Endothelial cell of umbilical vein (primary cell): ENCODE results near the gene GRK4. TPM values are rescaled to one million over a fixed set of nuclear protein-coding genes. Genes with fewer than 3 reads are reported as not detected.

Source experiments
- BruUV-seq: library from RNA; stranded (reverse); fragments of 400-500 nt; replicated peaks from 2 replicates; lab custom pipeline; 2021; lab: Mats Ljungman, UMichigan
- CTCF ChIA-PET: fragments of 300-600, 350-600 bp; sonication (Branson Sonifier 250); formaldehyde crosslinking; loops from one replicate; lab custom pipeline; 2021; ENCODE audit warnings: antibody characterized with exemption, inconsistent platforms; lab: Charles Lee
- POLR2A ChIA-PET: fragments of 300-600, 350-600 bp; sonication (Branson Sonifier 250); formaldehyde crosslinking; loops from one replicate; lab custom pipeline; 2021; ENCODE audit warnings: antibody characterized with exemption, inconsistent platforms; lab: Charles Lee
- DNase-seq: peaks from one replicate; pipeline ENCODE4 v3.0.0-alpha.2; 2011; ENCODE audit warnings: low read depth, low spot score
- FAIRE-seq: peaks from 2 replicates; lab custom pipeline; 2011; peaks lifted over from hg19 to GRCh38; lab: Jason Lieb, UNC
- H2AFZ ChIP-seq: 2 replicates; pipeline ENCODE4 v1.6.0; 2012; ENCODE audit warnings: low read depth, low read length, control low read depth, inconsistent platforms
- H3K27ac ChIP-seq: 2 replicates; pipeline ENCODE4 v1.5.1; 2011; ENCODE audit warnings: low read depth, mild to moderate bottlenecking, control low read depth, low read length, moderate library complexity; ENCODE audit not compliant: insufficient read depth
- H3K27me3 ChIP-seq, 2 experiments: 2 replicates each; pipeline versions ENCODE4 v1.6.0 to v1.6.1; 2011; ENCODE audit warnings: low read length in 2 of 2, mixed read lengths in 1 of 2; ENCODE audit not compliant: control insufficient read depth in 2 of 2, insufficient read depth in 2 of 2
- H3K36me3 ChIP-seq, 2 experiments: 2 replicates in 1 of 2; 3 replicates in 1 of 2; pipeline ENCODE4 v1.5.1; 2011; ENCODE audit warnings: low read length in 2 of 2, mild to moderate bottlenecking in 1 of 2, moderate library complexity in 1 of 2; ENCODE audit not compliant: control insufficient read depth in 2 of 2, insufficient read depth in 2 of 2; ENCODE audit errors: extremely low read depth in 1 of 2
- H3K4me1 ChIP-seq: 3 replicates; pipeline ENCODE4 v1.5.1; 2011; ENCODE audit warnings: mild to moderate bottlenecking, low read length; ENCODE audit not compliant: control insufficient read depth, insufficient read depth; ENCODE audit errors: extremely low read depth
- H3K4me2 ChIP-seq: 2 replicates; pipeline ENCODE4 v1.6.1; 2011; ENCODE audit warnings: low read length, control low read depth, mixed read lengths; ENCODE audit not compliant: insufficient read depth
- H3K4me3 ChIP-seq, 3 experiments: fragments of 200-600 bp in 1 of 3; sonication (generic), shearing (Covaris generic) in 1 of 3; replicated peaks in 1 of 3; 2 replicates each; pipeline ENCODE4 v1.5.1; 2011 to 2016; ENCODE audit warnings: control low read depth in 3 of 3, low read length in 3 of 3, mild to moderate bottlenecking in 2 of 3, inconsistent platforms in 1 of 3, low read depth in 1 of 3, moderate library complexity in 1 of 3; ENCODE audit not compliant: insufficient read depth in 1 of 3
- H3K79me2 ChIP-seq: 2 replicates; pipeline ENCODE4 v1.6.0; 2012; ENCODE audit warnings: low read length, inconsistent platforms; ENCODE audit not compliant: control insufficient read depth, insufficient read depth
- H3K9ac ChIP-seq: replicated peaks from 2 replicates; pipeline ENCODE3; 2011; ENCODE audit warnings: low read length, control low read depth; ENCODE audit not compliant: insufficient read depth; ENCODE audit errors: extremely low read depth
- H3K9me1 ChIP-seq: replicated peaks from 3 replicates; pipeline ENCODE4 v1.6.0; 2011; ENCODE audit warnings: mild to moderate bottlenecking, low read length; ENCODE audit not compliant: control insufficient read depth, insufficient read depth; ENCODE audit errors: extremely low read depth
- H3K9me3 ChIP-seq: replicated peaks from 2 replicates; pipeline ENCODE4 v1.5.1; 2012; ENCODE audit warnings: low read length, inconsistent platforms; ENCODE audit not compliant: control insufficient read depth, insufficient read depth
- H4K20me1 ChIP-seq: replicated peaks from 2 replicates; pipeline ENCODE3; 2011; ENCODE audit warnings: mild to moderate bottlenecking, low read length; ENCODE audit not compliant: control insufficient read depth, insufficient read depth; ENCODE audit errors: extremely low read depth
- CTCF ChIP-seq, 2 donors: IDR thresholded peaks; 1 replicate in 1 of 2; 2 replicates in 1 of 2; pipeline ENCODE4 v1.5.1; 2011; ENCODE audit warnings: low read length in 2 of 2, mild to moderate bottlenecking in 2 of 2, moderate library complexity in 2 of 2, control low read depth in 1 of 2, inconsistent platforms in 1 of 2, low read depth in 1 of 2; ENCODE audit not compliant: insufficient read depth in 1 of 2; ENCODE audit errors: extremely low read depth in 1 of 2
- EZH2 ChIP-seq: IDR thresholded peaks from 2 replicates; pipeline ENCODE4 v1.6.1; 2012; ENCODE audit warnings: borderline replicate concordance, low read depth, mild to moderate bottlenecking, moderate library complexity, low read length, inconsistent platforms; ENCODE audit not compliant: severe bottlenecking
- FOS ChIP-seq: IDR thresholded peaks from 2 replicates; pipeline ENCODE4 v1.6.1; 2011; ENCODE audit warnings: mild to moderate bottlenecking, low read length, moderate library complexity, borderline replicate concordance; ENCODE audit not compliant: insufficient read depth
- GATA2 ChIP-seq: IDR thresholded peaks from 2 replicates; pipeline ENCODE4 v1.7.0; 2011; ENCODE audit warnings: low read depth, mild to moderate bottlenecking, moderate library complexity, mixed read lengths, low read length; ENCODE audit not compliant: insufficient read length, insufficient read depth
- JUN ChIP-seq: IDR thresholded peaks from 2 replicates; pipeline ENCODE4 v1.6.1; 2011; ENCODE audit warnings: borderline replicate concordance, low read depth; ENCODE audit not compliant: insufficient read length, insufficient read depth
- MAX ChIP-seq: IDR thresholded peaks from 2 replicates; pipeline ENCODE4 v1.6.1; 2011; ENCODE audit not compliant: insufficient read depth, insufficient read length
- MYC ChIP-seq: IDR thresholded peaks from one replicate; pipeline ENCODE4 v1.6.1; 2011; ENCODE audit warnings: mild to moderate bottlenecking, low read depth, low read length
- POLR2A ChIP-seq: IDR thresholded peaks from 2 replicates; pipeline ENCODE4 v1.6.1; 2012; ENCODE audit warnings: low read depth, mild to moderate bottlenecking, control low read depth, low read length
- POLR2AphosphoS5 ChIP-seq: IDR thresholded peaks from 2 replicates; pipeline ENCODE4 v1.6.1; 2012; ENCODE audit warnings: low read depth, mild to moderate bottlenecking, control low read depth, low read length, moderate library complexity; ENCODE audit not compliant: insufficient read depth
- dilution Hi-C: fragments of 300-500 bp; cut with MboI; formaldehyde crosslinking; loops from one replicate; pipeline ENCODE4 v1.15.0; 2019; ENCODE audit warnings: low sequenced_read_pairs; ENCODE audit not compliant: extremely low pct_ligation_motif_present
- intact Hi-C: fragments of 100-400 bp; cut with micrococcal nuclease; formaldehyde crosslinking; loops from one replicate; pipeline ENCODE4 v1.10.0; 2022
- polyA plus RNA-seq, 4 experiments: library from polyadenylated mRNA; depleted of rRNA in 3 of 4; stranded (reverse) in 3 of 4; unstranded in 1 of 4; fragments of >200 nt; gene quantifications; 2 replicates each; pipeline versions ENCODE4 v1.2.1 to v1.2.3, GENCODE V29; 2011 to 2012; ENCODE audit warnings: missing spikeins in 1 of 4
- total RNA-seq: library from RNA; stranded (reverse); gene quantifications from 2 replicates; pipeline ENCODE4 v1.2.3, GENCODE V29; 2021

Gene GRK4
- total and polyA plus RNA-seq, 2 donors (not counting 3 experiments of a cell fraction or from before 2014, with no cell fraction given), result 3.1 to 6.3 TPM

GRCh38 chr4:2928242-2929176 lies 34.9 kb upstream of the GRK4 start:
- no peak for DNase-seq
- H3K36me3 ChIP-seq, result peaks cover 9 to 57% of the 10 kb centered on the region in 2 experiments
- TF ChIP-seq EZH2 (no peak), POLR2A (no peak), FOS (no peak), MAX (no peak), JUN (no peak), MYC (no peak), CTCF (IDR thresholded peaks at IDR 0.05; ENCODE audit: extremely low read depth in 1 of 2, insufficient read depth in 1 of 2, low read depth in 1 of 2, low read length in 2 of 2) (no peak), GATA2 (no peak), POLR2AphosphoS5 (no peak)

More at GRCh38 chr4:2928242-2929176, 34.9 kb upstream of the GRK4 start:
- H3K4me1 ChIP-seq, result peaks cover 15% of the 10 kb centered on the region
- H3K9me1 ChIP-seq, result no peaks in the 10 kb centered on the region
- H3K9ac ChIP-seq, result no peak overlapping the region
- ChIA-PET CTCF (interaction anchor here (0.9 to 1.6 kb wide), 2 partner anchors 15 to 165 kb away, joined by 3 to 5 read pairs; no protein-coding TSS in a partner anchor), POLR2A (no interaction called here)
- H3K4me3 ChIP-seq, result no peak overlapping the region
- FAIRE-seq, result no peak
- dilution Hi-C loops (no loop called here), intact Hi-C loops (no loop called here)
- H3K9me3 ChIP-seq, result no peaks in the 10 kb centered on the region
- H3K27me3 ChIP-seq, result no peaks in the 10 kb centered on the region
- H3K27ac ChIP-seq, result no peak overlapping the region
- no peaks in the 10 kb centered on the region for H4K20me1 ChIP-seq
- no TSS peak for BruUV-seq
- no peak overlapping the region for H2AFZ ChIP-seq
- peaks cover 13% of the 10 kb centered on the region for H3K79me2 ChIP-seq
- no peak overlapping the region for H3K4me2 ChIP-seq
